GM19240 (cell line): ENCODE data around the gene RAB11FIP3.

Experiments used
- DNase-seq: peaks from one replicate; pipeline ENCODE4 v3.0.0; 2011; ENCODE audit warnings: low spot score; ENCODE audit not compliant: insufficient read length

Gene RAB11FIP3

GRCh38 chr16:518858-519257 lies 93.4 kb downstream of the RAB11FIP3 start:
- no peak for DNase-seq

- DNase-seq, result no peak
These were observed 94.0 kb downstream of the RAB11FIP3 start for GRCh38 chr16:519425-519824.

- DNase-seq, result no peak
These were observed 94.6 kb downstream of the RAB11FIP3 start for GRCh38 chr16:519841-520687.

- no peak for DNase-seq
These were observed 95.4 kb downstream of the RAB11FIP3 start for GRCh38 chr16:520847-521246.

- DNase-seq, result no peak
These were observed 96.1 kb downstream of the RAB11FIP3 start for GRCh38 chr16:521381-522210.

- no peak for DNase-seq
These were observed 97.1 kb downstream of the RAB11FIP3 start for GRCh38 chr16:522320-523096.

GRCh38 chr16:523097-523741 lies 97.8 kb downstream of the RAB11FIP3 start:
- no peak for DNase-seq

- DNase-seq, result no peak
These were observed 99.0 kb downstream of the RAB11FIP3 start for GRCh38 chr16:524274-525040.

- no peak for DNase-seq
These were observed 99.7 kb downstream of the RAB11FIP3 start for GRCh38 chr16:525123-525519.

GRCh38 chr16:525520-526180 lies 100.2 kb downstream of the RAB11FIP3 start:
- DNase-seq, result peak; percentile 54

GRCh38 chr16:526181-527014 lies 100.9 kb downstream of the RAB11FIP3 start:
- no peak for DNase-seq

GRCh38 chr16:527015-527903 lies 101.8 kb downstream of the RAB11FIP3 start, which contains the start of gene CAPN15:
Gene CAPN15 (plus strand): TSS chr16:527712. CDS start chr16:546839, 19,127 bp downstream.
- DNase-seq, result peak; percentile 77

- DNase-seq, result no peak
These were observed 102.9 kb downstream of the RAB11FIP3 start for GRCh38 chr16:528111-529011.

GRCh38 chr16:529012-529575 lies 103.6 kb downstream of the RAB11FIP3 start:
- no peak for DNase-seq

- no peak for DNase-seq
These were observed 104.8 kb downstream of the RAB11FIP3 start for GRCh38 chr16:530111-530817.
